GM08714 (cell line): ENCODE data around the gene PHLPP1.

Experiments
- H3K4me3 ChIP-seq: fragments of 200-500 bp; sonication (Bioruptor generic); 2 replicates; pipeline ENCODE4 v1.5.1; 2014; ENCODE audit warnings: mild to moderate bottlenecking, low read length, inconsistent platforms
- ZNF274 ChIP-seq: IDR thresholded peaks from 2 replicates; pipeline ENCODE4 v1.6.1; 2012; ENCODE audit warnings: mild to moderate bottlenecking, low read depth, low read length

The PHLPP1 gene

GRCh38 chr18:62767321-62767720 lies 52.0 kb downstream of the PHLPP1 start:
- no peak for TF ChIP-seq ZNF274
- H3K4me3 ChIP-seq = no peak overlapping the region

GRCh38 chr18:62767836-62768557 lies 52.7 kb downstream of the PHLPP1 start:
- H3K4me3 ChIP-seq = no peak overlapping the region
- no peak for TF ChIP-seq ZNF274

- no peak for TF ChIP-seq ZNF274
- no peak overlapping the region for H3K4me3 ChIP-seq
These were observed 53.2 kb downstream of the PHLPP1 start for GRCh38 chr18:62768558-62768943.

- H3K4me3 ChIP-seq = no peak overlapping the region
- TF ChIP-seq ZNF274 = no peak
These were observed 53.9 kb downstream of the PHLPP1 start for GRCh38 chr18:62769216-62769615.

GRCh38 chr18:62771494-62772270 lies 56.3 kb downstream of the PHLPP1 start:
- no peak overlapping the region for H3K4me3 ChIP-seq
- no peak for TF ChIP-seq ZNF274

GRCh38 chr18:62772860-62773584 lies 57.7 kb downstream of the PHLPP1 start:
- TF ChIP-seq ZNF274 = no peak
- no peak overlapping the region for H3K4me3 ChIP-seq

GRCh38 chr18:62773691-62774090 lies 58.4 kb downstream of the PHLPP1 start:
- no peak for TF ChIP-seq ZNF274
- no peak overlapping the region for H3K4me3 ChIP-seq

GRCh38 chr18:62776024-62776570 lies 60.8 kb downstream of the PHLPP1 start:
- no peak for TF ChIP-seq ZNF274
- no peak overlapping the region for H3K4me3 ChIP-seq

- H3K4me3 ChIP-seq = no peak overlapping the region
- TF ChIP-seq ZNF274 = no peak
These were observed 62.5 kb downstream of the PHLPP1 start for GRCh38 chr18:62777814-62778213.

GRCh38 chr18:62778976-62779869 lies 63.9 kb downstream of the PHLPP1 start:
- TF ChIP-seq ZNF274 = no peak
- no peak overlapping the region for H3K4me3 ChIP-seq

GRCh38 chr18:62781262-62781661 lies 65.9 kb downstream of the PHLPP1 start:
- no peak for TF ChIP-seq ZNF274
- H3K4me3 ChIP-seq = no peak overlapping the region

GRCh38 chr18:62781893-62782292 lies 66.6 kb downstream of the PHLPP1 start:
- TF ChIP-seq ZNF274 = no peak
- no peak overlapping the region for H3K4me3 ChIP-seq

- TF ChIP-seq ZNF274 = no peak
- no peak overlapping the region for H3K4me3 ChIP-seq
These were observed 69.1 kb downstream of the PHLPP1 start for GRCh38 chr18:62784338-62784965.
